ENCODE results near the gene GJB1.
"Not testable (repeated sequence)": the region's sequence is repeated elsewhere in the genome, so short reads cannot be mapped to it uniquely, and the experiment has no call there.

The GJB1 gene

GRCh38 chrX:71222929-71223328 is at the start of gene GJB1:
Gene GJB1, plus strand, starts transcription at chrX:71223224. Its CDS starts 484 bp downstream, at chrX:71223708.
- no peaks in the 10 kb centered on the region for H3K27me3 Mint-ChIP-seq
- no peak within 1 kb of the TSS for H3K4me3 Mint-ChIP-seq
- DNase-seq (no peak), ATAC-seq (no peak)
- no peaks in the 10 kb centered on the region for H3K36me3 Mint-ChIP-seq (ENCODE audit: low read depth)
- H3K9me3 Mint-ChIP-seq: no peaks in the 10 kb centered on the region
- no peak within 1 kb of the TSS for H3K27ac Mint-ChIP-seq
- H3K4me1 Mint-ChIP-seq: no peaks in the 10 kb centered on the region

- Mint-ChIP-seq H3K4me1 (peaks cover 11% of the 10 kb centered on the region), H3K27me3 (no peaks in the 10 kb centered on the region), H3K27ac (no peak overlapping the region), H3K4me3 (no peak overlapping the region), H3K36me3 (ENCODE audit: low read depth) (peaks cover 2% of the 10 kb centered on the region), H3K9me3 (no peaks in the 10 kb centered on the region)
- DNase-seq (no peak), ATAC-seq (no peak)
These were observed 49.6 kb upstream of the GJB1 start for GRCh38 chrX:71173440-71173839.

- Mint-ChIP-seq H3K36me3 (ENCODE audit: low read depth) (peaks cover 2% of the 10 kb centered on the region), H3K9me3 (no peaks in the 10 kb centered on the region), H3K27ac (no peak overlapping the region), H3K4me1 (peaks cover 13% of the 10 kb centered on the region), H3K27me3 (no peaks in the 10 kb centered on the region), H3K4me3 (no peak overlapping the region)
- no peak for ATAC-seq
- DNase-seq: no peak
These were observed 48.2 kb upstream of the GJB1 start for GRCh38 chrX:71174795-71175194.

GRCh38 chrX:71175531-71175930 is 47.5 kb upstream of the GJB1 start:
- no peaks in the 10 kb centered on the region for H3K27me3 Mint-ChIP-seq
- H3K27ac Mint-ChIP-seq: no peak overlapping the region
- H3K36me3 Mint-ChIP-seq (ENCODE audit: low read depth): peaks cover 2% of the 10 kb centered on the region
- H3K4me1 Mint-ChIP-seq: peaks cover 16% of the 10 kb centered on the region
- H3K4me3 Mint-ChIP-seq: no peak overlapping the region
- no peaks in the 10 kb centered on the region for H3K9me3 Mint-ChIP-seq
- no peak for DNase-seq
- ATAC-seq: no peak

- Mint-ChIP-seq H3K27me3 (no peaks in the 10 kb centered on the region), H3K4me1 (peaks cover 20% of the 10 kb centered on the region), H3K27ac (no peak overlapping the region), H3K36me3 (ENCODE audit: low read depth) (peaks cover 2% of the 10 kb centered on the region), H3K9me3 (no peaks in the 10 kb centered on the region), H3K4me3 (no peak overlapping the region)
- ATAC-seq (no peak), DNase-seq (no peak)
These were observed 45.7 kb upstream of the GJB1 start for GRCh38 chrX:71177327-71177726.

- Mint-ChIP-seq H3K4me3 (no peak overlapping the region), H3K27me3 (no peaks in the 10 kb centered on the region), H3K36me3 (ENCODE audit: low read depth) (peaks cover 2% of the 10 kb centered on the region), H3K4me1 (peaks cover 26% of the 10 kb centered on the region), H3K27ac (no peak overlapping the region), H3K9me3 (no peaks in the 10 kb centered on the region)
- DNase-seq: peak; percentile 44
- no peak for ATAC-seq
These were observed 44.1 kb upstream of the GJB1 start for GRCh38 chrX:71178908-71179307.

GRCh38 chrX:71180579-71181265 is 42.3 kb upstream of the GJB1 start:
- not testable (repeated sequence) for H3K27me3 Mint-ChIP-seq; DNase-seq; ATAC-seq; H3K36me3 Mint-ChIP-seq (ENCODE audit: low read depth); H3K9me3 Mint-ChIP-seq
- H3K27ac Mint-ChIP-seq: peak overlapping the region; percentile 98
- peaks cover 24% of the 10 kb centered on the region for H3K4me1 Mint-ChIP-seq
- peak overlapping the region; percentile 88 for H3K4me3 Mint-ChIP-seq

- ATAC-seq: peak; percentile 59
- Mint-ChIP-seq H3K4me1 (peaks cover 25% of the 10 kb centered on the region), H3K9me3 (no peaks in the 10 kb centered on the region), H3K27me3 (no peaks in the 10 kb centered on the region), H3K27ac (peak overlapping the region; percentile 98), H3K4me3 (peak overlapping the region; percentile 88), H3K36me3 (ENCODE audit: low read depth) (peaks cover 2% of the 10 kb centered on the region)
- peak; percentile 59 for DNase-seq
These were observed 41.5 kb upstream of the GJB1 start for GRCh38 chrX:71181558-71181909.

- no peaks in the 10 kb centered on the region for H3K9me3 Mint-ChIP-seq
- no peaks in the 10 kb centered on the region for H3K27me3 Mint-ChIP-seq
- peaks cover 30% of the 10 kb centered on the region for H3K4me1 Mint-ChIP-seq
- H3K27ac Mint-ChIP-seq: peak overlapping the region; percentile 98
- ATAC-seq (peak; percentile 94), DNase-seq (peak; percentile 78)
- H3K4me3 Mint-ChIP-seq: peak overlapping the region; percentile 88
- H3K36me3 Mint-ChIP-seq (ENCODE audit: low read depth): no peaks in the 10 kb centered on the region
These were observed 40.9 kb upstream of the GJB1 start for GRCh38 chrX:71181910-71182799.

GRCh38 chrX:71182871-71183270 is 40.2 kb upstream of the GJB1 start:
- DNase-seq (no peak), ATAC-seq (no peak)
- H3K9me3 Mint-ChIP-seq: no peaks in the 10 kb centered on the region
- H3K36me3 Mint-ChIP-seq (ENCODE audit: low read depth): no peaks in the 10 kb centered on the region
- H3K4me3 Mint-ChIP-seq: peak overlapping the region; percentile 88
- H3K4me1 Mint-ChIP-seq: peaks cover 30% of the 10 kb centered on the region
- H3K27me3 Mint-ChIP-seq: no peaks in the 10 kb centered on the region
- peak overlapping the region; percentile 98 for H3K27ac Mint-ChIP-seq

- DNase-seq (no peak), ATAC-seq (no peak)
- no peaks in the 10 kb centered on the region for H3K36me3 Mint-ChIP-seq (ENCODE audit: low read depth)
- H3K27me3 Mint-ChIP-seq: no peaks in the 10 kb centered on the region
- no peaks in the 10 kb centered on the region for H3K9me3 Mint-ChIP-seq
- no peak overlapping the region for H3K27ac Mint-ChIP-seq
- H3K4me3 Mint-ChIP-seq: no peak overlapping the region
- H3K4me1 Mint-ChIP-seq: peaks cover 27% of the 10 kb centered on the region
These were observed 39.7 kb upstream of the GJB1 start for GRCh38 chrX:71183341-71183740.

- no peak overlapping the region for H3K27ac Mint-ChIP-seq
- H3K4me3 Mint-ChIP-seq: no peak overlapping the region
- H3K36me3 Mint-ChIP-seq (ENCODE audit: low read depth): no peaks in the 10 kb centered on the region
- DNase-seq (no peak), ATAC-seq (no peak)
- H3K9me3 Mint-ChIP-seq: no peaks in the 10 kb centered on the region
- H3K27me3 Mint-ChIP-seq: no peaks in the 10 kb centered on the region
- H3K4me1 Mint-ChIP-seq: peaks cover 25% of the 10 kb centered on the region
These were observed 38.9 kb upstream of the GJB1 start for GRCh38 chrX:71184092-71184491.

GRCh38 chrX:71184803-71185495 is 38.1 kb upstream of the GJB1 start:
- peaks cover 25% of the 10 kb centered on the region for H3K4me1 Mint-ChIP-seq
- H3K27me3 Mint-ChIP-seq: no peaks in the 10 kb centered on the region
- DNase-seq (no peak), ATAC-seq (no peak)
- H3K27ac Mint-ChIP-seq: peak overlapping the region; percentile 27
- H3K4me3 Mint-ChIP-seq: no peak overlapping the region
- H3K36me3 Mint-ChIP-seq (ENCODE audit: low read depth): no peaks in the 10 kb centered on the region
- H3K9me3 Mint-ChIP-seq: no peaks in the 10 kb centered on the region

GRCh38 chrX:71191248-71191647 is 31.8 kb upstream of the GJB1 start:
- H3K36me3 Mint-ChIP-seq (ENCODE audit: low read depth): peaks cover 2% of the 10 kb centered on the region
- H3K27me3 Mint-ChIP-seq: no peaks in the 10 kb centered on the region
- H3K4me3 Mint-ChIP-seq: no peak overlapping the region
- DNase-seq: no peak
- H3K4me1 Mint-ChIP-seq: peaks cover 26% of the 10 kb centered on the region
- peak overlapping the region; percentile 19 for H3K27ac Mint-ChIP-seq
- no peak for ATAC-seq
- no peaks in the 10 kb centered on the region for H3K9me3 Mint-ChIP-seq

All from activated naive CD8-positive, alpha-beta T cell treated with anti-CD3 and anti-CD28 coated beads, Interleukin-2, amount 50 U/mL, for 24 hours (primary cell).